Panc1 (cell line): ENCODE measurements around the gene EMC9.

ENCODE experiments used
- CTCF ChIP-seq: fragments of 450-650 bp; IDR thresholded peaks from 2 replicates; pipeline ENCODE4 v1.5.1; 2017; ENCODE audit warnings: mild to moderate bottlenecking
- REST ChIP-seq, 2 experiments: IDR thresholded peaks; 2 replicates each; pipeline ENCODE4 v1.6.1; 2011 to 2012; ENCODE audit warnings: low read depth in 2 of 2, control low read depth in 1 of 2, low read length in 1 of 2, mild to moderate bottlenecking in 1 of 2, moderate library complexity in 1 of 2; ENCODE audit not compliant: insufficient read depth in 1 of 2

DNA sequence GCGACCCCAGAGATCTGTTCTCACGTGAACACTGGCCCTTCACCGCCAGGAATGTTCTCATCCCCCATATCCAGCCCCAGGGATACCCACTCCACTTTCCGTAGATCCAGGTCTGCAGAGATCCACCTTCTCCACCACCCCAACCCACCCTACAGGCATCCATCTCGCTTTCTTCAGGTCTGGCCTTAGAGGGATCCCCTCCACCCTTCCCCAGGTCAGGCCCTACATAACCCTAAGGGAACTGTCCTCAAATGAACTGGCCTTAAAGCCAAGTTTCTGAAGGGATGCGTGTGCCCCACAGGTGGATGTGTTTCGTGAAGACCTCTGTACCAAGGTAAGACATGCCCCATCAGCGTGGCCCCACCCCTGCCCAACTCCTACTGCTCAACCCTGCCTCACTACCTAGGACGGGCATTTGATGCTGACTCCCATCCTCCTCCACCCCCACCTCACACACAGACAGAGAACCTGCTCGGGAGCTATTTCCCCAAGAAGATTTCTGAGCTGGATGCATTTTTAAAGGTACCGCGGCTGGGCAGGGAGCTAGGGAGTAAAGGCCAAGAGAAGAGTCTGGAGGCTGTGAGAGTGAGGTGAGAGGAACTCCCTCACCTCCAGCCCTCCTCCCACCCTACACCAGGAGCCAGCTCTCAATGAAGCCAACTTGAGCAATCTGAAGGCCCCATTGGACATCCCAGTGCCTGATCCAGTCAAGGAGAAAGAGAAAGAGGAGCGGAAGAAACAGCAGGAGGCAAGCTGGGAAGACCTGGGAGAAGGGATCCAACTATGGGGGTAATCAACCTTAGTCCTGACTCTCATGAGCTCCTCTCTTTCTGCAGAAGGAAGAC is 4.5 kb downstream of the EMC9 start:
- TF ChIP-seq CTCF = no peak
- TF ChIP-seq REST (IDR thresholded peaks at IDR 0.05; ENCODE audit: insufficient read depth in 1 of 2, low read depth in 2 of 2, low read length in 1 of 2) = no peak
